Measurements from ENCODE around the gene ASIC4.

Gene ASIC4

GRCh38 chr2:219498280-219499057 is 15.8 kb upstream of the ASIC4 start, which contains the start of gene GMPPA:
Gene GMPPA (plus strand): TSS chr2:219498891. CDS start chr2:219499976, 1,085 bp downstream.
- peak; percentile 96 for DNase-seq (ENCODE audit: low read depth)

GRCh38 chr2:219499058-219499307 is 15.3 kb upstream of the ASIC4 start:
- DNase-seq (ENCODE audit: low read depth) = no peak

GRCh38 chr2:219499555-219499954 is 14.7 kb upstream of the ASIC4 start:
- no peak for DNase-seq (ENCODE audit: low read depth)

- no peak for DNase-seq (ENCODE audit: low read depth)
Observed at GRCh38 chr2:219500135-219500534, 14.1 kb upstream of the ASIC4 start.

- DNase-seq (ENCODE audit: low read depth) = no peak
Observed at GRCh38 chr2:219501849-219502248, 12.4 kb upstream of the ASIC4 start.

GRCh38 chr2:219502618-219503017 is 11.7 kb upstream of the ASIC4 start:
- DNase-seq (ENCODE audit: low read depth) = no peak

GRCh38 chr2:219505585-219505984 is 8.7 kb upstream of the ASIC4 start:
- DNase-seq (ENCODE audit: low read depth) = no peak

GRCh38 chr2:219506153-219506801 is 8.0 kb upstream of the ASIC4 start:
- DNase-seq (ENCODE audit: low read depth) = no peak

- DNase-seq (ENCODE audit: low read depth) = no peak
Observed at GRCh38 chr2:219506802-219507526, 7.3 kb upstream of the ASIC4 start.

GRCh38 chr2:219507581-219508443 is 6.5 kb upstream of the ASIC4 start:
- DNase-seq (ENCODE audit: low read depth) = no peak

GRCh38 chr2:219508444-219508734 is 5.9 kb upstream of the ASIC4 start:
- no peak for DNase-seq (ENCODE audit: low read depth)

- no peak for DNase-seq (ENCODE audit: low read depth)
Observed at GRCh38 chr2:219508971-219509779, 5.1 kb upstream of the ASIC4 start.

GRCh38 chr2:219509780-219510511 is 4.3 kb upstream of the ASIC4 start:
- no peak for DNase-seq (ENCODE audit: low read depth)

- no peak for DNase-seq (ENCODE audit: low read depth)
Observed at GRCh38 chr2:219510512-219511135, 3.7 kb upstream of the ASIC4 start.

GRCh38 chr2:219511547-219512325 is 2.5 kb upstream of the ASIC4 start:
- no peak for DNase-seq (ENCODE audit: low read depth)

GRCh38 chr2:219512524-219513216 is 1.6 kb upstream of the ASIC4 start:
- DNase-seq (ENCODE audit: low read depth) = no peak

- no peak for DNase-seq (ENCODE audit: low read depth)
Observed at GRCh38 chr2:219513787-219514186, 495 bp upstream of the ASIC4 start.

GRCh38 chr2:219514836-219515235 is 554 bp downstream of the ASIC4 start:
- DNase-seq (ENCODE audit: low read depth) = no peak
